Activated T-helper 17 cell treated with anti-CD3 and anti-CD28 coated beads, Interleukin-2, amount 50 U/mL, for 72 hours (primary cell): ENCODE results near the gene NPHP4. TPM values are rescaled to one million over a fixed set of nuclear protein-coding genes. Genes with fewer than 3 reads are reported as not detected.

Experiments used
- ATAC-seq: fragments of 150-1000 bp; cut with Tn5 transposase; replicated peaks from 2 replicates; pipeline ENCODE4 v1.10.0; 2021; ENCODE audit warnings: mild to moderate bottlenecking, moderate library complexity
- H3K27ac Mint-ChIP-seq: one replicate; pipeline ENCODE4 v1.8.0; 2022; ENCODE audit warnings: mixed read lengths
- H3K27me3 Mint-ChIP-seq: one replicate; pipeline ENCODE4 v1.8.0; 2022; ENCODE audit warnings: mixed read lengths
- H3K36me3 Mint-ChIP-seq: one replicate; pipeline ENCODE4 v1.8.0; 2022; ENCODE audit warnings: low read depth, mild to moderate bottlenecking, mixed read lengths
- H3K4me1 Mint-ChIP-seq: one replicate; pipeline ENCODE4 v1.8.0; 2022; ENCODE audit warnings: mixed read lengths
- H3K4me3 Mint-ChIP-seq: one replicate; pipeline ENCODE4 v1.8.0; 2022; ENCODE audit warnings: mild to moderate bottlenecking, mixed read lengths
- H3K9me3 Mint-ChIP-seq: one replicate; pipeline ENCODE4 v1.8.0; 2022; ENCODE audit warnings: mixed read lengths
- total RNA-seq, 2 donors: library from RNA; stranded (reverse); gene quantifications; one replicate each; pipeline ENCODE4 v1.2.3, GENCODE V29; 2022

NPHP4 gene
- total RNA-seq, 2 donors from 2014 or later = 21.5 to 35.7 TPM

DNA sequence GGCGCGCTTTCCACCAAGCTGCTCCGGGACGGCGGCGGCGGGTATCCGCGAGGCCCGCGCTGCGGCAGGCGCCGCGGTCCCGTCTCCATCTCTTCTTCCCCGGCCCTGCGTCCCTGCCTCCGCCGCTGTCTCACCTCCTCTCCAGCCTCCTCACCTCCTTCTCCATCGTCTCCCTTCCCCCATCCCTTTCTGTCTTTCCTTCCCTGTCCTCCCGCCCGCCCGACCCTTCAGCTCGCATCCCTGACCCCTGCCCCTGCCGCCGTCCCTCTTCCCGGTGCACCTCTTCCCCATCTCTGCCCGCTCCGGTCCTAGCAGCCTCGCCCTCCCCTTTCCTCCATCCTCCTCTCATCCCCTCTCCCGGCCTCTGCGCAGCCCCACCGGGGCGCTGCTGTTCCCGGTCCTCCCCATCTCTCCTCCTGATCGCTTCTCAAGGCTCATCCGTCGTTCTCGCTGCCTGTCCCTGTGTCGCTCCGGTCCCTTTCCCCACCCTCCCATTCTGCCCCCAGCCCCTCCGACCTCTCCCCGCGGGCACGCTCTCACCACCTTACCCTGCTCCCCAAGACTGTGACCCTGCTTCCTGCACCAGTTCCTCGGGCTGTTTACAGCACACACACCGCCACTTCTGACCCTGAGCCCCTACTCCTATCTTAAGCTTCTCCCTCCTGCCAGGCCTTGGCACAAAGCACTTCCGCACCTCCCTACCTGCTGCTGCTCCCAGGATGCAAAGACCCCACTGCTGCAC is 760 bp upstream of the NPHP4 start:
- Mint-ChIP-seq H3K27ac (peak overlapping the region; percentile 88), H3K27me3 (no peaks in the 10 kb centered on the region), H3K4me3 (peak overlapping the region; percentile 96), H3K9me3 (no peaks in the 10 kb centered on the region), H3K4me1 (peaks cover 18% of the 10 kb centered on the region), H3K36me3 (peaks cover 33% of the 10 kb centered on the region)
- ATAC-seq = peak; percentile 0

DNA sequence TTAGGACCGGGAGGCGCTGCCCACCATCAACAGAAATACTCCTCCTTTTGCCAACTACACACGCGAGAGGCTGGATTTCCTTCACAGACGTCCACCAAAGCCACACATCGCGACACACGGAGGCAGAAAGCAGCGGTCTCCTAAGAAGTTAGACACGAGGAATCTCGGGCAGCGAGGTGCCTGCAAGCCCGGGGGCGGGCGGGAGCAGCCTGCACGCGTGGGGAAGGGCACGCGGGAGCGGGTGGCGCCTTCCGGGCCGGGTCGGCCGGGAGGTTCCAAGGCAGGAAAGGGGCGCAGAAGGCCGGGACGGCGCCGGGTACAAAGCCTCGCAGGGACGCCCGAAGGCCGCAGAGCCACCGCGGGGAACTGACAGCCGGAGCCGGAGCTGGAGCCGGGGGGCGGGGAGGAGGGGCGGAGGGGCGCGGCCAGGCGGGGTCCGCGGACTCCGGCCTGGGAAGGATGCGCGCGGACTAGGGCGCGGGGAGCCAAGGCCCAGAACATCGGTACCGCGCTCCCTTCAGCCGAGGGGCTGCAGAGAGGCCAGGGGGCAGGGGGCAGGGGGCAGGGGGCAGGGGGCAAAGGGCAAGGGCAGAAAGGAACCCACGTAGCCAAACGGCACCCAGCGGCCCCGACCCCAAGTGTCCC is 722 bp downstream of the NPHP4 start:
- Mint-ChIP-seq H3K27me3 (no peaks in the 10 kb centered on the region), H3K9me3 (no peaks in the 10 kb centered on the region), H3K4me3 (peak overlapping the region; percentile 96), H3K36me3 (peaks cover 26% of the 10 kb centered on the region), H3K27ac (peak overlapping the region; percentile 82), H3K4me1 (peaks cover 12% of the 10 kb centered on the region)
- ATAC-seq = peak; percentile 22

DNA sequence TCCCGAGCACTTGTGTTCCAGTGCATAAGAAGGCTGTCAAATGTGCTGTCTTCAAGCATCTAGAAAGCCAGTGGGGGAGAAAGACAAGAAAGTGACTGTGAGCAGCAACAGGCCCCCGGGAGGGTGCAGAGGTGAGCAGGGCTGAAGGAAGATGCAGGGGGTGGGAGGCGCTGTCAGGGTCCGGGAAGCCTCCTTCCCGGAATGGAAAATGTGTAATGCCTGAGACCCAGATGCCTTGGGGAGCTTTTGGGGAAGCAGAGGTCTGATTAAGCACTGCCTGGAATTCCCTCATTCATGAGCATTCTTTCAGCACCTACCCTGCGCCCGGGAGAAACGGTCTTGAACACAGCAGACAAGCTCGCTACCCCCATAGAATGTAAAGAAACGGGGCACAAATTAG is 1.3 kb downstream of the NPHP4 start:
- Mint-ChIP-seq H3K4me1 (peaks cover 12% of the 10 kb centered on the region), H3K36me3 (peaks cover 26% of the 10 kb centered on the region), H3K27ac (peak overlapping the region; percentile 82), H3K27me3 (no peaks in the 10 kb centered on the region), H3K9me3 (no peaks in the 10 kb centered on the region), H3K4me3 (peak overlapping the region; percentile 83)
- no peak for ATAC-seq

DNA sequence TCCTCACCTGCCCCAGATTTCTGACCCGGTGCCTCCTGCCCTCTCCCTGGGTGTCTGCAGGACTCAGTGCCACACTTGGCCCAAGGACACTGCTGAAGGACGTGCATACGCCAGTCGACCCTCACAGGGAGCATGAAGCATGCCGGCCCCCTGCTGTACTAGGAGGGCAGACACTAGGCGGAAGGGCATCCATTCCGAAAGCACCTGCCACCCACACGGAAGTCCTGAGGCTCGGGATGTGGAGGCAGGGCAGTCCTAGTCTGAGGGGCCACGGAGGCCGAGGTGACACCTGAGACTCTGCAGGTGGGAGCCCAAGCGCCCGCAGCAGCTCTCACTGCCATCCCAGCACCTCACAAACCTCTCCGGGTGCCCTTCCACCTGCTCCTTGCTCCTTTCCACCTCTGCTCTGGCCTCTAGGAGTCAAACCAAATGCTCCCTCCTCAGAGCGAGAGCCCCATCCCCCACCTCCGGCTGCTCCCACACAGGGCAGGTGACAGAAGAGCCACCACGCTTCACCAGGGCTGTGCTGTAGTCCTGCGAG is 2.4 kb downstream of the NPHP4 start:
- H3K27me3 Mint-ChIP-seq = no peaks in the 10 kb centered on the region
- H3K4me3 Mint-ChIP-seq = peak overlapping the region; percentile 83
- peaks cover 31% of the 10 kb centered on the region for H3K36me3 Mint-ChIP-seq
- peaks cover 11% of the 10 kb centered on the region for H3K4me1 Mint-ChIP-seq
- ATAC-seq = no peak
- no peaks in the 10 kb centered on the region for H3K9me3 Mint-ChIP-seq
- no peak overlapping the region for H3K27ac Mint-ChIP-seq

DNA sequence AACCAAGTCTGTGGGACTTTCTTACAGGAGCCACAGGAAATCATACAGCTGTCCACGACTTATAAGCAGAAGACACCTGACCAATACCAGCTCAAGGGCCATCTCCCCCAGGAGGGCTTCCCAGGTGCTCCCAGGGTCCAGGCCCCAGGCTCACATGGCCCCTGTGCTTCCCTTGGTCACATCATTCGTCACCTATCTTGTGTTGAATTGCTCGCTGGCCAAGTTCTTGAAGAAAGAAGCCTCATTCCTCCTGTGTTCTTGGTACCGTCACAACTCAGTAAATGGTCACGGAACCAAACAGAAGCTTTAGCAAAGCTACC is 3.0 kb downstream of the NPHP4 start:
- no peak for ATAC-seq
- no peaks in the 10 kb centered on the region for H3K27me3 Mint-ChIP-seq
- peaks cover 5% of the 10 kb centered on the region for H3K4me1 Mint-ChIP-seq
- H3K4me3 Mint-ChIP-seq = no peak overlapping the region
- no peaks in the 10 kb centered on the region for H3K9me3 Mint-ChIP-seq
- peaks cover 27% of the 10 kb centered on the region for H3K36me3 Mint-ChIP-seq
- H3K27ac Mint-ChIP-seq = no peak overlapping the region

DNA sequence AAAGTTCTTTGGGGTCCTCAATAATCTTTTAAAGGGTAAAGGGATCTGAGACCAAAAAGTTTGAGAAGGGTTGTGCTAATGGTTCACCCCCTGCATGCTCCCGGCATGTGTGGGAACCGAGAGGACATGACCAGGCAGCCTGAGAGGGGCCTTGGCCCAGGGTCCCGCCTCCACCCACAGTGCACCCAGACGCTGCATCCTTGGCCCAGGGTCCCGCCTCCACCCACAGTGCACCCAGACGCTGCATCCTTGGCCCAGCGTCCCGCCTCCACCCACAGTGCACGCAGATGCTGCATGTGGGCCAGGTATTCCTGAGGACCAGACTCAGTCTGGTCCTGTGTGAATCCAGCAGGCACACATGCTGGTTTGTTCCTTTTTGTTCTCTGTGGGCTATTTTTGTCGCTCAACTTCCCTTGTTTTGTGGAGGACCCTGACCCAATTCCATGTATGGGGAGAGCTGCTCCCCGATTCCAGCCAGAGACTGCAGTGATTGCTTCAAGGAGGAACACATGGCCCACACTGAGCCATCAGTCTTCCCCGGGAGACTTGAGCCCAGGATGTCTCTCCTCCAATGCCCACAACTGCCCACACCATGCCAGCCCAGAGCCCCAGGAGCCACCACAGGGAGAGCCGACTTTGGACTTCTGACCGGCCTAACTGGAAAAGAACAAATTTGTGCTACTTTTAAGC is 3.5 kb downstream of the NPHP4 start:
- H3K4me3 Mint-ChIP-seq = no peak overlapping the region
- H3K9me3 Mint-ChIP-seq = no peaks in the 10 kb centered on the region
- peaks cover 5% of the 10 kb centered on the region for H3K4me1 Mint-ChIP-seq
- H3K27ac Mint-ChIP-seq = no peak overlapping the region
- no peak for ATAC-seq
- peaks cover 25% of the 10 kb centered on the region for H3K36me3 Mint-ChIP-seq
- no peaks in the 10 kb centered on the region for H3K27me3 Mint-ChIP-seq

DNA sequence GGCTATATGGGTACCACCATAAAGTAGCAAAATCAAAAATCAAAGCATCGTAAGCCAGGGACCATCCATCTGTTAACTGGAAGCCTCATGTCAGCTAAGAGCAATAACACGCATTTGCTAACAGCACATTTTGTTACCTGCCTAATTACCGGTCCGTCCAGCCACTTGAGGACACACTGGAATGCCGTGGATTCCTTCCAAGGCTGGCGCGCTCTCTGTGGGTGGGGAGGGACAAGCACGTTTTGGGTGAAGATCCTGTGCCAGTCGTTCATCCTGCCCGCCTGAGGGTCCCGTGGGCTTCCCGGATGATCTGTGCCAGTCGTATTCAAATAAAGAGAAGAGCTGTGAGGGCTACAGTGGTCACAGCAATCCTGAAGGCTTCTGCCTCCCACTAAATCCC is 6.2 kb downstream of the NPHP4 start:
- Mint-ChIP-seq H3K36me3 (peaks cover 10% of the 10 kb centered on the region), H3K9me3 (no peaks in the 10 kb centered on the region), H3K27ac (no peak overlapping the region), H3K27me3 (no peaks in the 10 kb centered on the region), H3K4me3 (no peak overlapping the region), H3K4me1 (peaks cover 5% of the 10 kb centered on the region)
- ATAC-seq = no peak

DNA sequence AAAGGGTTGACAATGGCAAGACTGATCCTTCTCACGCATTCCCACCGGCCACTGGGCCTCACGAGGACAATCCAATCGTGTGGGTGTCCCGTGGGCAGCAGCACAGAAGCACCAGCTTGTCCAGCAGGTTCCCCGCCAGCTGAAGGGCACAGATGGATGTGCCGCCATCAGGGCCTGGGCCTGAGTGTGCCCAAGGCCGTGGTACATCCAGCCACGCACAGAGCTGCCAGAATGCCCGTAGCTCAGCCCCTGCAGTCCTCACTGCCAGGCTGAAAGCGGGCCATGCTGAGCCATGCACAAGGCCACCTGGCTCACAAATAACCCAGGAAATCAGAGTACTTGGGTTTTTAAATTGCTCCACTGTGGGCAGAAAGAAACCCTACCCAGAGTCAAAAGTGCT is 7.0 kb downstream of the NPHP4 start:
- Mint-ChIP-seq H3K4me1 (no peaks in the 10 kb centered on the region), H3K27me3 (no peaks in the 10 kb centered on the region), H3K36me3 (peaks cover 10% of the 10 kb centered on the region), H3K9me3 (no peaks in the 10 kb centered on the region), H3K4me3 (no peak overlapping the region), H3K27ac (no peak overlapping the region)
- no peak for ATAC-seq

DNA sequence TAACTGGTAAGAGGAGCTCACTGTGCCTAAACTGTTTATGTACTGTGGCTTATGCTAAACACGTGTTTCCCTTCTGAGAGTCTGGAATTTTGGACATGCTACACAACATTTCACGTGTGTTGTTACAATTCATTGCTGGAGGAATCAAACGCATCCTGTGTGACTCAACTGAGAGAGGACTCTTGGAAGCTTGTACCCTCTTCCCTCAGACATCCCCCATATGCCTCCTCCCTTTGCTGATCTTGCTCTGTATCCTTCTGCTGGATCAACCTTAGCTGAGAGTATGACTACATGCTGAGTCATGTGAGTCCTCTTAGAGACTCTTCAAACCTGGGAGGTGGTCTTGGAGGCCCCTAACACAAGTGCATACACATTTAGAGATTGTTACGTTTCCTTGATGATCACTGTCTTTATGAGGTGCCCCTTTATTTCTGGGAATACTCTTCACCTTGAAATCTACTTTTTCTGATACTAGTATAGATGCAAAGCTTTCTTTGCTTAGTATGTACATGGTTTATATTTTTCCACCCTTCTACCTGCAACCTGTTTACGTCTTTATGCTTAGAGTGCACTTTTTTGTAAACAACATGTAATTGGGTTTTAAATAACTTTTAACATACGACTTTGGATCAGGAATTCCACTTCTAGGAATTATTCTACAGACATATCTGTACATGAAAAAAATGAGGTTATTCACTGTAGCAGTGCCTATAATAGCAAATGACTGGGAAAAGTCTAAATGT is 8.7 kb downstream of the NPHP4 start:
- Mint-ChIP-seq H3K9me3 (no peaks in the 10 kb centered on the region), H3K36me3 (peaks cover 10% of the 10 kb centered on the region), H3K4me3 (no peak overlapping the region), H3K27ac (no peak overlapping the region), H3K4me1 (no peaks in the 10 kb centered on the region), H3K27me3 (no peaks in the 10 kb centered on the region)
- ATAC-seq = no peak

DNA sequence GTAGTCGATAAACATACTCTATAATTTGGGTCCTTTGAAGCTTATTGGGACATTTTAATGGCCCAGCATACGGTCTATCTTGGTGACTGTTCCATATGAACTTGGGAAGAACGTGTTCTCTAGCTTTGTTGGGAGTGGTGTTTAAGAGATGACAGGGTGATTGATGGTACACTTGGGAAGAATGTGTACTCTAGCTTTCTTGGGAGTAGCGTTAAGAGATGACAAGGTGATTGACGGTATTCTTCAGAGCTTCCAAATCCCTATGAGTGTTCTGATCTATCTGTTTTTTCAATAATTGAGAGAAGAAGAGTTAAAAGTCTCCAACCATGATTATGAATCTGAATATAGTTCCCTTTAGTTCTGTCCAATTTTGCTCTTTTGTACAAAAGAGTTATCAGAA is 9.4 kb downstream of the NPHP4 start:
- Mint-ChIP-seq H3K36me3 (peaks cover 10% of the 10 kb centered on the region), H3K4me3 (no peak overlapping the region), H3K27me3 (no peaks in the 10 kb centered on the region), H3K9me3 (no peaks in the 10 kb centered on the region), H3K27ac (no peak overlapping the region), H3K4me1 (no peaks in the 10 kb centered on the region)
- ATAC-seq = no peak

DNA sequence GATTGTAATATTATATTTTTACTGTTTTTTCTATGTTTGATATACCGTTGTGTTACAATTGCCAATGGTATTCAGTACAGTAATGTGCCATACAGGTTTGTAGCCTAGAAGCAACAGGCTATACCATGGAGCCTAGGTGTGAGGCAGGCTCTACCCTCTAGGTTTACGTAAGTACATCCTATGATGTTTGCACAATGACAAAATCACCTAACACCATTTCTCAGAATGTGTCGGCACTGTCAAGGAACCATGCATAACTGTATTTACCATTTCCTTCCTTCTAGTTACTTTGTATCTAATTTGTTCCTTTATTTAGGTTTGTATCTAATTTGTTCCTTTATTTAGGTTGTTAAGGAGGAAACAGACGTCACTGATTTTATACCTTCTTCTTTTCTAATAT is 9.9 kb downstream of the NPHP4 start:
- H3K4me1 Mint-ChIP-seq = peaks cover 4% of the 10 kb centered on the region
- H3K27me3 Mint-ChIP-seq = no peaks in the 10 kb centered on the region
- no peaks in the 10 kb centered on the region for H3K9me3 Mint-ChIP-seq
- no peak for ATAC-seq
- H3K4me3 Mint-ChIP-seq = no peak overlapping the region
- H3K36me3 Mint-ChIP-seq = peaks cover 15% of the 10 kb centered on the region
- H3K27ac Mint-ChIP-seq = no peak overlapping the region

DNA sequence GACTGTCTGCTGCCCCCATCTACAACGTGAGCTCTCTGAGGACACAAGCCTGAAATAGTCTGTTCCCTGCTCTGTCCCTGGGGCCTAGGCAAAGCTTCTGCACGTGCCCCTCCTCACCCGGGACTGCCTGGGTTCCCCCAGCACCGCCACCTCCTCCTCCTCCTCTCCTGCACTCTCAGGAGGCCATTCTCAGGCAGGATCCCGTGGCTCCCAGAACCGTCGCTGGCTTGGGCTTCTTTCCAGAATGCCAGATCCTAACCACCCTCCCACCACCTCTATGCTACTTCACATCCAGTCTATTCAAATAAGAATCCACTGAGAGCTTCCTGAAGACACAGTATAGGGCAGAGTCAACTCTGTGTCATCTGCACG is 11.2 kb downstream of the NPHP4 start:
- Mint-ChIP-seq H3K27ac (no peak overlapping the region), H3K9me3 (no peaks in the 10 kb centered on the region), H3K36me3 (peaks cover 23% of the 10 kb centered on the region), H3K27me3 (no peaks in the 10 kb centered on the region), H3K4me1 (peaks cover 7% of the 10 kb centered on the region), H3K4me3 (no peak overlapping the region)
- ATAC-seq = no peak

DNA sequence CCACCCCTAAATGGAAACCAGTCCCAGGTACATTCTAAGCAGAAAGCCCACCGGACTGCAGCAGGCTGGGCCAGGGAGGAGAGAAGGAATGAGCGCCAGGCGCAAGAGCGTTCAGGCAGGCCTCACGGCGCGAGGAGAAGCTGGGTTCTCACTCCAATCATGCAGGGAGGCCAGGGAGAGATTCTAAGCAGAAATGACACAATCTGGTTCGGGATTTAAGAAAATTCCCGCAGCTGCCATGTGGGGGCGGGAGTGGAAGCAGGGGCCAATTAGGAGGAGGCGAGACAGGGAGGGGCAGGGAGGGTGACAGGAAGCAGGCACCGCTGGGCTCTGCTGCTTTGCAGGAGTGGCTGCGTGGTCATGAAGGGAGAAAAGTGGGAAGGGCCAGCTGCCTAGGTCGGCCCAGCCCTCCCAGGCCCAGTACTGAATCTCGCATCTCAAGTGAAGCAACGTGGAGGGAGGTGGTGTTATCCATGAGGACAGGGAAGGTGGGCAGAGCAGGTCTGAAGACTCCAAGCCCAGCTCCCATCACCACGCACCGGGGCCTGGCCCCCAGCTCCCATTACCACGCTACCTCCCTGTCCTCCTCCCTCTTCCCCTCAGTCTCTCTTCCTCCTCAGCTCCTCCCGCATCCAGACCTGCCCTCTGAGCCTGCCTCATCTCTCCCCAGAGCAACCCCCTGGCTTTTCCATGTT is 11.8 kb downstream of the NPHP4 start:
- Mint-ChIP-seq H3K4me1 (peaks cover 7% of the 10 kb centered on the region), H3K36me3 (peaks cover 18% of the 10 kb centered on the region), H3K27ac (no peak overlapping the region), H3K4me3 (no peak overlapping the region), H3K27me3 (no peaks in the 10 kb centered on the region), H3K9me3 (no peaks in the 10 kb centered on the region)
- no peak for ATAC-seq
